ENCODE data around the gene PLEKHA5.

DNA sequence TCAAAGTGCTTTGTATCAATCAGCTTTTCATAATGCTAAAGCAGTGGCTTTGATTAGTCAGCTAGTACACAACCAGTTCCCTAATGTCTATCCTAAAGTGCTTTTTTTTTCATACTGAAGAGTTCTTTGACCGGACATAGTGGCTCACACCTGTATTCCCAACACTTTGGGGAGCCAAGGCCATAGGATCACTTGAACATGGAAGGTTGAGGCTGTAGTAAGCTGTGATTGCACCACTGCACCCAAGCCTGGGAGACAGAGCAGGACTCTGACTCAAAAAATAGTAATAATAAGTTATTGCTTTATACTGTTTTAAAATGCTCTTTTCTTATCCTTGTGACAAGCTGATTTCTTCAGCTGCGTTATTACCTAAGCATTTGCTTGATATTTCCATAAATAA is 155.1 kb downstream of the PLEKHA5 start:
- TF ChIP-seq, protein P1, sequence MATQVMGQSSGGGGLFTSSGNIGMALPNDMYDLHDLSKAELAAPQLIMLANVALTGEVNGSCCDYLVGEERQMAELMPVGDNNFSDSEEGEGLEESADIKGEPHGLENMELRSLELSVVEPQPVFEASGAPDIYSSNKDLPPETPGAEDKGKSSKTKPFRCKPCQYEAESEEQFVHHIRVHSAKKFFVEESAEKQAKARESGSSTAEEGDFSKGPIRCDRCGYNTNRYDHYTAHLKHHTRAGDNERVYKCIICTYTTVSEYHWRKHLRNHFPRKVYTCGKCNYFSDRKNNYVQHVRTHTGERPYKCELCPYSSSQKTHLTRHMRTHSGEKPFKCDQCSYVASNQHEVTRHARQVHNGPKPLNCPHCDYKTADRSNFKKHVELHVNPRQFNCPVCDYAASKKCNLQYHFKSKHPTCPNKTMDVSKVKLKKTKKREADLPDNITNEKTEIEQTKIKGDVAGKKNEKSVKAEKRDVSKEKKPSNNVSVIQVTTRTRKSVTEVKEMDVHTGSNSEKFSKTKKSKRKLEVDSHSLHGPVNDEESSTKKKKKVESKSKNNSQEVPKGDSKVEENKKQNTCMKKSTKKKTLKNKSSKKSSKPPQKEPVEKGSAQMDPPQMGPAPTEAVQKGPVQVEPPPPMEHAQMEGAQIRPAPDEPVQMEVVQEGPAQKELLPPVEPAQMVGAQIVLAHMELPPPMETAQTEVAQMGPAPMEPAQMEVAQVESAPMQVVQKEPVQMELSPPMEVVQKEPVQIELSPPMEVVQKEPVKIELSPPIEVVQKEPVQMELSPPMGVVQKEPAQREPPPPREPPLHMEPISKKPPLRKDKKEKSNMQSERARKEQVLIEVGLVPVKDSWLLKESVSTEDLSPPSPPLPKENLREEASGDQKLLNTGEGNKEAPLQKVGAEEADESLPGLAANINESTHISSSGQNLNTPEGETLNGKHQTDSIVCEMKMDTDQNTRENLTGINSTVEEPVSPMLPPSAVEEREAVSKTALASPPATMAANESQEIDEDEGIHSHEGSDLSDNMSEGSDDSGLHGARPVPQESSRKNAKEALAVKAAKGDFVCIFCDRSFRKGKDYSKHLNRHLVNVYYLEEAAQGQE (IDR thresholded peaks at IDR 0.05; ENCODE audit: unreplicated experiment): no peak
- no peak for TF ChIP-seq POLR2AphosphoS5 (IDR thresholded peaks at IDR 0.05; ENCODE audit: low read depth)
- TF ChIP-seq, protein P2, sequence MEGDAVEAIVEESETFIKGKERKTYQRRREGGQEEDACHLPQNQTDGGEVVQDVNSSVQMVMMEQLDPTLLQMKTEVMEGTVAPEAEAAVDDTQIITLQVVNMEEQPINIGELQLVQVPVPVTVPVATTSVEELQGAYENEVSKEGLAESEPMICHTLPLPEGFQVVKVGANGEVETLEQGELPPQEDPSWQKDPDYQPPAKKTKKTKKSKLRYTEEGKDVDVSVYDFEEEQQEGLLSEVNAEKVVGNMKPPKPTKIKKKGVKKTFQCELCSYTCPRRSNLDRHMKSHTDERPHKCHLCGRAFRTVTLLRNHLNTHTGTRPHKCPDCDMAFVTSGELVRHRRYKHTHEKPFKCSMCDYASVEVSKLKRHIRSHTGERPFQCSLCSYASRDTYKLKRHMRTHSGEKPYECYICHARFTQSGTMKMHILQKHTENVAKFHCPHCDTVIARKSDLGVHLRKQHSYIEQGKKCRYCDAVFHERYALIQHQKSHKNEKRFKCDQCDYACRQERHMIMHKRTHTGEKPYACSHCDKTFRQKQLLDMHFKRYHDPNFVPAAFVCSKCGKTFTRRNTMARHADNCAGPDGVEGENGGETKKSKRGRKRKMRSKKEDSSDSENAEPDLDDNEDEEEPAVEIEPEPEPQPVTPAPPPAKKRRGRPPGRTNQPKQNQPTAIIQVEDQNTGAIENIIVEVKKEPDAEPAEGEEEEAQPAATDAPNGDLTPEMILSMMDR (conservative IDR thresholded peaks at IDR 0.05; ENCODE audit: low read depth in 2 of 2): no peak
- no peak for TF ChIP-seq ZNF331 (CRISPR knock-in tag; IDR thresholded peaks at IDR 0.05; ENCODE audit: low read depth)
- TF ChIP-seq EZH2 (IDR thresholded peaks at IDR 0.05; ENCODE audit: low read depth, unreplicated experiment): no peak

All from GM23338 (cell line).